Mucosa of descending colon (tissue), 3 donors: ENCODE measurements around the gene DVL1. TPM values are rescaled to one million over a fixed set of nuclear protein-coding genes. Genes with fewer than 3 reads are reported as not detected.

ENCODE experiments used
- ATAC-seq: fragments of 200-7000 bp; cut with Tn5 transposase; one replicate; pipeline ENCODE4 v1.9.1; 2020; ENCODE audit warnings: mild to moderate bottlenecking, moderate library complexity
- DNase-seq, 3 donors: peaks; one replicate each; pipeline ENCODE4 v3.0.0-alpha.2; 2020
- H3K36me3 ChIP-seq: fragments of 200-600 bp; one replicate; pipeline ENCODE4 v1.8.0; 2021; ENCODE audit warnings: low read depth, mild to moderate bottlenecking
- H3K4me1 ChIP-seq: fragments of 200-600 bp; one replicate; pipeline ENCODE4 v1.8.0; 2021; ENCODE audit warnings: low read depth, mild to moderate bottlenecking
- H3K4me3 ChIP-seq: fragments of 200-600 bp; one replicate; pipeline ENCODE4 v1.8.0; 2021; ENCODE audit warnings: mild to moderate bottlenecking
- H3K9me3 ChIP-seq: fragments of 200-600 bp; one replicate; pipeline ENCODE4 v1.8.0; 2021; ENCODE audit warnings: mild to moderate bottlenecking
- intact Hi-C, 2 donors: fragments of 100-400 bp; cut with DNase I in 1 of 2; cut with micrococcal nuclease in 1 of 2; formaldehyde crosslinking; loops; one replicate each; pipeline versions ENCODE4 v1.11.0 to v1.11.1; 2022; cut with DNase I, micrococcal nuclease
- long read RNA-seq, 2 donors: library from polyadenylated mRNA; unstranded; transcript quantifications; one replicate each; pipeline ENCODE4 v2.0.0, GENCODE V29; 2019 to 2021
- total RNA-seq, 3 donors: library from RNA; stranded (reverse); fragmentation: NEBNext Ultra II Directional in 2 of 3; extraction: Animal tissue kit (Norgen Biotek cat#: 25700) in 2 of 3; gene quantifications; one replicate each; pipeline versions ENCODE4 v1.2.1 to v1.2.4, GENCODE V29; 2021 to 2023
- TF ChIP-seq, protein P1 (sequence below): fragments of 200-600 bp; IDR thresholded peaks from one replicate; pipeline ENCODE4 v1.8.0; 2022; ENCODE audit warnings: antibody characterized with exemption, mild to moderate bottlenecking
- donor health status: DM: no; HTN: no; CAD: no; lungs with moderate emphysema.
- donor health status: DM: no; HTN: no; CAD: no.
- donor health status: DM: no; HTN: yes; CAD: no.

Gene DVL1
- total RNA-seq, result 10 to 100 TPM; 51.7 to 95.3 (median 73.1) TPM
- long read RNA-seq, donor 1, transcript DVL1-202 (15 exons, 2,926 nt), result major isoform, 70 of 239 reads
- long read RNA-seq, donor 1, transcript DVL1-201 (15 exons, 3,239 nt), result minor isoform, 62 of 239 reads
- long read RNA-seq, donor 1, partial matches to known transcripts, result 36 of 239 reads
- long read RNA-seq, donor 1, other reads (novel, unspliced or antisense), result 68 of 239 reads
- long read RNA-seq, donor 2, partial matches to known transcripts, result 0 of 5 reads
- long read RNA-seq, donor 2, other reads (novel, unspliced or antisense), result 3 of 5 reads

DNA sequence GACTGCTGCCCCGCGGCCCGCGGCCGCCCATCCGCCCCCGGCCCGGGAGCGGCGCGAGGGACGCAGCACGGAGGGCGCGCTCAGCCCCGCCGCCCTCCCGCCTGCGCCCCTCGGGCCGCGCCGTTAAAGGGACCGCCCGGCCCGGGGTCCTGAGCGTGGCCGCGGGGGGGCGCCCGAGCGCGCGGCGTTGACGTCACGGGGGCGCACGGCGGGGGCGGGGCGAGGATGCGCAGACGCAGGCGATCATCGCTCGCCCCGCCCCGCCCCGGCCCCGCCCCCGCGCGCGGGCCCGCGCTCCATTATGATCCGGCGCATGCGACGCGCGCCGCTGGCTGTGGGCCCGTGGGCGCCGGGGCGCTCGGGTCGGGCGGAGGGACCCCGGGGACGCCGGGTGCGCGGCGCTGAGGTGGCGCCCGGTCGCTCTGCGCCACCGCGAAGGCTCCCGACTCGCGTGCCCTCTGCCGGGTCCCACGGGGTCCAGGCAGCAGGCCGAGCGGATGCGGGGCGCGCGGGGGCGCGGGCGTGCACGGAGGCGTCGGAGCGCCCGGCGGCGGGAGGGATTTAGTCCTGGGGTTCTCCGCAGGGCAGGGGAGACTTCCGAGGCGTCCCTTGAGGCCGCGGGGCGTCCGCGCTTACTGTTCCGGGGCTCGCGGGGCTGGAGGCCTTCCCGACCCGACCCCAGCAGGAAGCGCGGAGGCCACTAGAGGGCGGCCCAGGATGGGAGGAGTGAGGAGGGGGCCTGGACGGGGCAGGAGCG is at the start of gene DVL1:
TSS of gene DVL1 (minus strand) at position 163 of the 757 bp plus-strand sequence. CDS start 353 bp downstream, outside the sequence.
- Histone ChIP-seq H3K36me3 (no peaks in the 10 kb centered on the region), H3K9me3 (no peaks in the 10 kb centered on the region), H3K4me1 (peaks cover 34% of the 10 kb centered on the region), H3K4me3 (peak within 1 kb of the TSS; percentile 65)
- ATAC-seq, result peak; percentile 63
- TF ChIP-seq, protein P1, sequence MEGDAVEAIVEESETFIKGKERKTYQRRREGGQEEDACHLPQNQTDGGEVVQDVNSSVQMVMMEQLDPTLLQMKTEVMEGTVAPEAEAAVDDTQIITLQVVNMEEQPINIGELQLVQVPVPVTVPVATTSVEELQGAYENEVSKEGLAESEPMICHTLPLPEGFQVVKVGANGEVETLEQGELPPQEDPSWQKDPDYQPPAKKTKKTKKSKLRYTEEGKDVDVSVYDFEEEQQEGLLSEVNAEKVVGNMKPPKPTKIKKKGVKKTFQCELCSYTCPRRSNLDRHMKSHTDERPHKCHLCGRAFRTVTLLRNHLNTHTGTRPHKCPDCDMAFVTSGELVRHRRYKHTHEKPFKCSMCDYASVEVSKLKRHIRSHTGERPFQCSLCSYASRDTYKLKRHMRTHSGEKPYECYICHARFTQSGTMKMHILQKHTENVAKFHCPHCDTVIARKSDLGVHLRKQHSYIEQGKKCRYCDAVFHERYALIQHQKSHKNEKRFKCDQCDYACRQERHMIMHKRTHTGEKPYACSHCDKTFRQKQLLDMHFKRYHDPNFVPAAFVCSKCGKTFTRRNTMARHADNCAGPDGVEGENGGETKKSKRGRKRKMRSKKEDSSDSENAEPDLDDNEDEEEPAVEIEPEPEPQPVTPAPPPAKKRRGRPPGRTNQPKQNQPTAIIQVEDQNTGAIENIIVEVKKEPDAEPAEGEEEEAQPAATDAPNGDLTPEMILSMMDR, result no peak
- DNase-seq, result peak; percentile 72 to 84 (median 82)
- intact Hi-C loops, result no loop called here

DNA sequence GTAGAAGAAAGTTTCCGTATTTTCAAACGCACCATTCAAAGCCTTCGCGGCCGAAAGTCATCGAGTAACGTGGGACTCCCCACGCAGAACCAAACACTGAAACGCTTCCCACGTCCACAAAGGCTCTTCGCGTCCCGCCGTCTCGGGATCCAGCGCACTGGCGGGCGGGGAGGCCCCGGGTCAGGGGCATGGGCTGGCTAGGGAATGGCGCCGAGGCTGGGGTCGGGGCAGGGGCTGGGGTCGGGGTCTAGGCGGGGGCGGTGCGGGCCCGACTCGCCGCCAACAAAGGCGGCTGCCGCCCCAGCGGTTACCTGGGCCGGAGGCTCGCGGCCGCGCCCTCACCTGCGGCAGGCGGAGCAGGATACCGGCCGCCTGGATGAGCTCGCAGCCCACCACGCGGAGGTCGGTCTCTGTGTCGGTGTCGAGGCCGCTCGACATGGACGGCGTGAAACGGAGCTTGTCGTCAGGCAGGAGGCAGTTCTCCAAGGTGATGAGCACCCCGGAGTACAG is 49.5 kb upstream of the DVL1 start:
- peak; percentile 3 for ATAC-seq
- no peaks in the 10 kb centered on the region for H3K9me3 ChIP-seq
- TF ChIP-seq, protein P1, result no peak
- no peak for DNase-seq
- intact Hi-C loops, result no loop called here
- peaks cover 17% of the 10 kb centered on the region for H3K4me1 ChIP-seq
- H3K36me3 ChIP-seq, result peaks cover 4% of the 10 kb centered on the region
- H3K4me3 ChIP-seq, result peak overlapping the region; percentile 94

DNA sequence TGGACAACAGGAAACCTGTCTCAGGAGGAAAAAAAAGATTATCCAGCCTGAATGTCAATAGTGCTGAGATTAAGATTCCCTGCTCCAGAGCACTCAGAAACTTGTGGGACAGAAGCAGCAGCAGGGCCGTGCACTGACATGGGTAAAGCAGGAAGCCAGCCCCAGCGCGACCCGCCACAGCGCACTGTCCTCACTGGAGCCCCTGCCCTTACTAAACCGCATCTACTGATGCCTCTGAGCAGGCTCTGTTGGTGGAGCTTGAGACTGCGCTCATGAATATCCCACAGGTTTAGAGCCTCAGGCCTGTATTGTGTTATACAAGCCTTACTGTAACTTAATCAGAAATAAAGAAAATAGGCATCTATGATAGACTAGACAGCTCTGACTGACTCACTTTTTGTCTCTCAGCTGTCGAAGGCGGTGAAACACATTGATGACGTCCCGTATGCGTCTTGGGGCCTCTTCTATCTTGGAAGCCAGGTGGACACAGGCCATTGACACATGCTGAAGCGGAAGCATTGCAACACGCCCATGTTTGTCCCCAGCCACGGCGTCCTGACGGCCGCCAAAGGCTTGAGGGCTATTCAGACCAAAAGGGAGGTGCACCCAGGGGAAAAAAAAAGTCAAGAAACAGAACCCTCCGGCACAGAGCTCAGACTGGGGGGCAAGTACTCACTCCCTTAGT is 48.8 kb upstream of the DVL1 start:
- no peak overlapping the region for H3K4me3 ChIP-seq
- ATAC-seq (no peak), DNase-seq (peak in 1 of 3 donors; percentile 32)
- intact Hi-C loops, result no loop called here
- H3K36me3 ChIP-seq, result peaks cover 4% of the 10 kb centered on the region
- no peaks in the 10 kb centered on the region for H3K9me3 ChIP-seq
- peaks cover 17% of the 10 kb centered on the region for H3K4me1 ChIP-seq
- TF ChIP-seq, protein P1, result no peak

DNA sequence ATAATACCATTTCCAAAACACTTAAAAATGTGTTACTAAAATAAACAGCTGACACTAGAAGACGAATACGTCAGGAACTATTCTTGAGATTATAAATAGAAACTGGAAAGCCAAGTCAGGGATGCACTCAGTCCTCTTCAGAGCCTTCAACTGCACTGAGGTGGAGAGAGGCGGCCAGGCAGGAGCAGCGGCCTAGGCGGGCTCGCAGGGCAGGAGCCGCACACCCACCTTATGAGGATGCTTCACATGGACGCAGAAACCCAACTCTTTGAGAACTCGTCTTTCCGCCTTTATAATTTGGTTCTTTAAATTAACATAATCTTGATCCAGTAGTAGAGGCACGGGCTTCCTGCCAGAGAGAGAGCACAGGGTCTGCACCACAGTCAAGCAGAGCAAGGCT is 45.9 kb upstream of the DVL1 start:
- intact Hi-C loops, result no loop called here
- ATAC-seq, result no peak
- DNase-seq, result no peak
- H3K9me3 ChIP-seq, result no peaks in the 10 kb centered on the region
- peaks cover 11% of the 10 kb centered on the region for H3K4me1 ChIP-seq
- H3K4me3 ChIP-seq, result no peak overlapping the region
- TF ChIP-seq, protein P1, result no peak
- H3K36me3 ChIP-seq, result peaks cover 21% of the 10 kb centered on the region

DNA sequence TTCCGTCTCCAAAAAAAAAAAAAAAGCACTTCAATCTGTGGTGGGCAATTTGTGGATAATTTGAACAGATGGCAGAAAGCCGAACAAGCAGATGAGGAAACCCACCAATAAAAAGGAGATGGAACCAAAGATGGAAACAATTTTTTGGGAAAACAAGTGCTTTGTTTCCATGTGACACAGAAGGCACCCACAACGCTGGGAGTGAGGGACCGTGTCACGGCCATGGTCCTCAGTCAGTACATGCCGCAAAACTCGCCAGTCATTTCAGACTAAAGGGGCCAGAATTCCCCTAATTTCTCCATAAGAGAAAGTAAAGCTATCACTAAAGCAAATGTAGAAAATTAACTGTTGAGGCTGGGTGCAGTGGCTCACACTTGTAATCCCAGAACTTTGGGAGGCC is 44.9 kb upstream of the DVL1 start:
- Histone ChIP-seq H3K36me3 (peaks cover 26% of the 10 kb centered on the region), H3K4me3 (no peak overlapping the region), H3K4me1 (peaks cover 9% of the 10 kb centered on the region), H3K9me3 (no peaks in the 10 kb centered on the region)
- intact Hi-C loops, result no loop called here
- DNase-seq, result no peak
- ATAC-seq, result no peak
- TF ChIP-seq, protein P1, result no peak
